ENCODE data around the gene OR51L1. TPM values are rescaled to one million over a fixed set of nuclear protein-coding genes. Genes with fewer than 3 reads are reported as not detected.

The OR51L1 gene
- total and polyA plus RNA-seq, 8 donors: not detected

- H3K4me1 ChIP-seq: no peaks in the 10 kb centered on the region
- no peaks in the 10 kb centered on the region for H3K27me3 ChIP-seq
- no peak overlapping the region for H3K4me3 ChIP-seq
- intact Hi-C loops (cut with DNase I): no loop called here
- no peaks in the 10 kb centered on the region for H3K36me3 ChIP-seq
- FAIRE-seq (no peak), DNase-seq (no peak), ATAC-seq (peak in 1 of 4 donors; percentile 30)
- no peak overlapping the region for H3K27ac ChIP-seq
- no peaks in the 10 kb centered on the region for H3K9me3 ChIP-seq
- WGBS, 2 donors: 33 to 68% methylated on average over 1 of the region's 1 CpG
- no peak for TF ChIP-seq CTCF (IDR thresholded peaks at IDR 0.05)
Measured at GRCh38 chr11:4991060-4991459, 3.6 kb upstream of the OR51L1 start.

- DNase-seq: peak; percentile 16 to 72 (median 38)
- ATAC-seq: peak; percentile 55 to 87 (median 80)
- Histone ChIP-seq H3K27me3 (no peaks in the 10 kb centered on the region), H3K9me3 (no peaks in the 10 kb centered on the region), H3K27ac (no peak overlapping the region), H3K36me3 (no peaks in the 10 kb centered on the region), H3K4me3 (no peak overlapping the region), H3K4me1 (no peaks in the 10 kb centered on the region)
- intact Hi-C loops (cut with DNase I): loop anchor here in 1 of 3 donors (5.0 kb wide), 2 partner anchors 367 to 812 kb away; partner anchors contain the start of gene OR51D1
- peak; percentile 11 to 52 (median 46) for TF ChIP-seq CTCF (IDR thresholded peaks at IDR 0.05)
- FAIRE-seq: peak; percentile 13
- WGBS, 2 donors: 21 to 31% methylated on average over 6 of the region's 6 CpGs
Measured at GRCh38 chr11:5004424-5005274, 10.0 kb downstream of the OR51L1 start.

GRCh38 chr11:5007561-5007960 lies 12.9 kb downstream of the OR51L1 start:
- DNase-seq (no peak), FAIRE-seq (no peak), ATAC-seq (no peak)
- H3K4me3 ChIP-seq: no peak overlapping the region
- 47 to 66% methylated on average over 2 of the region's 2 CpGs for WGBS, 2 donors
- H3K27ac ChIP-seq: no peak overlapping the region
- H3K4me1 ChIP-seq: no peaks in the 10 kb centered on the region
- no peak for TF ChIP-seq CTCF (IDR thresholded peaks at IDR 0.05)
- no peaks in the 10 kb centered on the region for H3K27me3 ChIP-seq
- H3K9me3 ChIP-seq: no peaks in the 10 kb centered on the region
- H3K36me3 ChIP-seq: no peaks in the 10 kb centered on the region
- intact Hi-C loops (cut with DNase I): loop anchor here in 1 of 3 donors (5.0 kb wide), 1 partner anchor 815 kb away; no protein-coding TSS in a partner anchor

- Histone ChIP-seq H3K27ac (no peak overlapping the region), H3K9me3 (no peaks in the 10 kb centered on the region), H3K27me3 (no peaks in the 10 kb centered on the region), H3K4me3 (no peak overlapping the region), H3K36me3 (no peaks in the 10 kb centered on the region), H3K4me1 (no peaks in the 10 kb centered on the region)
- WGBS, 2 donors: 60 to 65% methylated on average over 8 of the region's 8 CpGs
- intact Hi-C loops (cut with DNase I): no loop called here
- no peak for TF ChIP-seq CTCF (IDR thresholded peaks at IDR 0.05)
- no peak for FAIRE-seq
- ATAC-seq: no peak
- DNase-seq: no peak
Measured at GRCh38 chr11:5011254-5011653, 16.6 kb downstream of the OR51L1 start.

GRCh38 chr11:5013012-5013411 lies 18.4 kb downstream of the OR51L1 start:
- no peak for FAIRE-seq
- intact Hi-C loops (cut with DNase I): no loop called here
- 59 to 61% methylated on average over 1 of the region's 1 CpG for WGBS, 2 donors
- H3K4me3 ChIP-seq: no peak overlapping the region
- ATAC-seq: no peak
- no peaks in the 10 kb centered on the region for H3K36me3 ChIP-seq
- no peaks in the 10 kb centered on the region for H3K9me3 ChIP-seq
- no peak overlapping the region for H3K27ac ChIP-seq
- H3K27me3 ChIP-seq: no peaks in the 10 kb centered on the region
- no peak for DNase-seq
- H3K4me1 ChIP-seq: no peaks in the 10 kb centered on the region
- TF ChIP-seq CTCF (IDR thresholded peaks at IDR 0.05): no peak

All from pancreas (tissue), 10 donors.